Breast epithelium (tissue), 4 donors: ENCODE data around the gene CBX6. TPM values are rescaled to one million over a fixed set of nuclear protein-coding genes. Genes with fewer than 3 reads are reported as not detected.

Experiments
- DNase-seq, 2 donors: peaks; one replicate each; pipeline ENCODE4 v3.0.0-alpha.2; 2019; ENCODE audit warnings: low spot score in 2 of 2
- H3K27ac ChIP-seq, 2 donors: fragments of 200-600 bp; sonication (generic) in 1 of 2; one replicate each; pipeline ENCODE4 v1.5.1; 2016 to 2019; ENCODE audit warnings: mild to moderate bottlenecking in 1 of 2
- H3K27me3 ChIP-seq, 2 donors: fragments of 200-600 bp; sonication (generic) in 1 of 2; one replicate each; pipeline versions ENCODE4 v1.5.1 to v1.6.0; 2017 to 2019; ENCODE audit warnings: control low read depth in 1 of 2, mild to moderate bottlenecking in 1 of 2
- H3K36me3 ChIP-seq: fragments of 200-600 bp; one replicate; pipeline ENCODE4 v1.5.1; 2019
- H3K4me1 ChIP-seq, 2 donors: fragments of 200-600 bp; sonication (generic); one replicate each; pipeline ENCODE4 v1.5.1; 2016 to 2019; ENCODE audit warnings: control low read depth in 1 of 2
- H3K4me3 ChIP-seq, 3 donors: fragments of 200-600 bp; sonication (generic); 1 replicate in 2 of 3; 2 replicates in 1 of 3; pipeline ENCODE4 v1.5.1; 2016 to 2019; ENCODE audit warnings: mild to moderate bottlenecking in 3 of 3, moderate library complexity in 2 of 3
- H3K9me3 ChIP-seq, 2 donors: fragments of 200-600 bp; sonication (generic) in 1 of 2; one replicate each; pipeline ENCODE4 v1.5.1; 2016 to 2019; ENCODE audit warnings: control low read depth in 1 of 2
- CTCF ChIP-seq, 3 donors: fragments of 450-650 bp; IDR thresholded peaks; one replicate each; pipeline ENCODE4 v1.5.1; 2016 to 2017; ENCODE audit warnings: antibody characterized with exemption in 3 of 3, mild to moderate bottlenecking in 3 of 3, moderate library complexity in 3 of 3
- POLR2A ChIP-seq: fragments of 450-650 bp; IDR thresholded peaks from one replicate; pipeline ENCODE4 v1.6.1; 2016; ENCODE audit warnings: antibody characterized with exemption, mild to moderate bottlenecking, moderate library complexity
- POLR2AphosphoS5 ChIP-seq, 3 donors: sonication (generic); formaldehyde crosslinking; IDR thresholded peaks; one replicate each; pipeline ENCODE4 v1.6.1; 2017; ENCODE audit warnings: antibody characterized with exemption in 3 of 3
- intact Hi-C: fragments of 100-400 bp; cut with DNase I; formaldehyde crosslinking; loops from one replicate; pipeline ENCODE4 v1.15.1; 2023; ENCODE audit warnings: low total_unique reads
- total RNA-seq, 3 donors: library from RNA; depleted of rRNA; stranded (reverse); fragments of >200 nt; gene quantifications; one replicate each; pipeline ENCODE4 v1.1.0, GENCODE V29; 2016

Gene CBX6
- total RNA-seq, 3 donors from 2014 or later, result 20.2 to 34.7 (median 25.9) TPM

- Histone ChIP-seq H3K9me3 (no peaks in the 10 kb centered on the region), H3K36me3 (no peaks in the 10 kb centered on the region), H3K27me3 (no peaks in the 10 kb centered on the region), H3K4me3 (no peak overlapping the region), H3K4me1 (peaks cover 3 to 8% of the 10 kb centered on the region in 2 donors), H3K27ac (no peak overlapping the region)
- TF ChIP-seq POLR2A (no peak), POLR2AphosphoS5 (IDR thresholded peaks at IDR 0.05) (no peak), CTCF (IDR thresholded peaks at IDR 0.05) (no peak)
- intact Hi-C loops, result no loop called here
- no peak for DNase-seq
Observed at GRCh38 chr22:38840129-38840528, 31.9 kb downstream of the CBX6 start.

- intact Hi-C loops, result no loop called here
- Histone ChIP-seq H3K36me3 (no peaks in the 10 kb centered on the region), H3K4me1 (peaks cover 3 to 8% of the 10 kb centered on the region in 2 donors), H3K27me3 (no peaks in the 10 kb centered on the region), H3K4me3 (no peak overlapping the region), H3K27ac (no peak overlapping the region), H3K9me3 (no peaks in the 10 kb centered on the region)
- TF ChIP-seq CTCF (IDR thresholded peaks at IDR 0.05) (no peak), POLR2AphosphoS5 (IDR thresholded peaks at IDR 0.05) (no peak), POLR2A (no peak)
- no peak for DNase-seq
Observed at GRCh38 chr22:38839686-38840085, 32.3 kb downstream of the CBX6 start.

- intact Hi-C loops, result no loop called here
- H3K9me3 ChIP-seq, result no peaks in the 10 kb centered on the region
- H3K36me3 ChIP-seq, result no peaks in the 10 kb centered on the region
- no peak overlapping the region for H3K4me3 ChIP-seq
- TF ChIP-seq POLR2AphosphoS5 (IDR thresholded peaks at IDR 0.05), result no peak
- TF ChIP-seq CTCF (IDR thresholded peaks at IDR 0.05), result no peak
- no peak for TF ChIP-seq POLR2A
- DNase-seq, result no peak
- no peak overlapping the region for H3K27ac ChIP-seq
- H3K27me3 ChIP-seq, result no peaks in the 10 kb centered on the region
- peaks cover 0 to 3% of the 10 kb centered on the region in 2 donors for H3K4me1 ChIP-seq
Observed at GRCh38 chr22:38837414-38837928, 34.5 kb downstream of the CBX6 start.

GRCh38 chr22:38835888-38836301 is 36.1 kb downstream of the CBX6 start:
- Histone ChIP-seq H3K9me3 (no peaks in the 10 kb centered on the region), H3K27ac (no peak overlapping the region), H3K4me3 (no peak overlapping the region), H3K27me3 (no peaks in the 10 kb centered on the region), H3K36me3 (no peaks in the 10 kb centered on the region), H3K4me1 (no peaks in the 10 kb centered on the region)
- intact Hi-C loops, result no loop called here
- no peak for DNase-seq
- TF ChIP-seq CTCF (IDR thresholded peaks at IDR 0.05), result no peak
- no peak for TF ChIP-seq POLR2AphosphoS5 (IDR thresholded peaks at IDR 0.05)
- no peak for TF ChIP-seq POLR2A

GRCh38 chr22:38834991-38835390 is 37.0 kb downstream of the CBX6 start:
- no peak overlapping the region for H3K4me3 ChIP-seq
- H3K27ac ChIP-seq, result no peak overlapping the region
- intact Hi-C loops, result no loop called here
- H3K4me1 ChIP-seq, result no peaks in the 10 kb centered on the region
- no peak for TF ChIP-seq CTCF (IDR thresholded peaks at IDR 0.05)
- TF ChIP-seq POLR2AphosphoS5 (IDR thresholded peaks at IDR 0.05), result no peak
- TF ChIP-seq POLR2A, result no peak
- H3K9me3 ChIP-seq, result no peaks in the 10 kb centered on the region
- H3K27me3 ChIP-seq, result no peaks in the 10 kb centered on the region
- no peaks in the 10 kb centered on the region for H3K36me3 ChIP-seq
- DNase-seq, result no peak
